Thyroid gland (tissue), 4 donors: Measurements from ENCODE around the gene ATP5F1D. TPM values are rescaled to one million over a fixed set of nuclear protein-coding genes. Genes with fewer than 3 reads are reported as not detected.

Experiments used
- DNase-seq, 2 donors: peaks; one replicate each; pipeline ENCODE4 v3.0.0-alpha.2; 2019
- H3K27ac ChIP-seq, 3 donors: fragments of 200-600 bp; sonication (generic); 1 replicate in 2 of 3; 2 replicates in 1 of 3; pipeline ENCODE4 v1.5.1; 2016 to 2019; ENCODE audit warnings: mild to moderate bottlenecking in 1 of 3, moderate library complexity in 1 of 3
- H3K27me3 ChIP-seq: fragments of 200-600 bp; sonication (generic); one replicate; pipeline ENCODE4 v1.5.1; 2019
- H3K36me3 ChIP-seq, 2 donors: fragments of 200-600 bp; sonication (generic); one replicate each; pipeline ENCODE4 v1.5.1; 2016 to 2019
- H3K4me1 ChIP-seq, 2 donors: fragments of 200-600 bp; sonication (generic); one replicate each; pipeline ENCODE4 v1.5.1; 2017 to 2019
- H3K4me3 ChIP-seq, 3 donors: fragments of 200-600 bp; sonication (generic); replicated peaks in 1 of 3; 1 replicate in 2 of 3; 2 replicates in 1 of 3; pipeline ENCODE4 v1.5.1; 2016; ENCODE audit warnings: mild to moderate bottlenecking in 1 of 3
- H3K9me3 ChIP-seq: fragments of 200-600 bp; sonication (generic); one replicate; pipeline ENCODE4 v1.5.1; 2017
- POLR2A ChIP-seq, 2 donors: fragments of 450-650 bp; IDR thresholded peaks; one replicate each; pipeline ENCODE4 v1.6.1; 2017; ENCODE audit warnings: antibody characterized with exemption in 2 of 2, mild to moderate bottlenecking in 2 of 2, moderate library complexity in 1 of 2
- WGBS, 2 donors: methylation state at CpG; one replicate each; pipeline ENCODE4 v1.1.5; 2017; 5-methylcytosine and 5-hydroxymethylcytosine counted together
- intact Hi-C: fragments of 100-400 bp; cut with DNase I; formaldehyde crosslinking; loops from one replicate; pipeline ENCODE4 v1.15.1; 2023
- total RNA-seq, 4 donors: library from RNA; depleted of rRNA; stranded (reverse); fragments of >200 nt; gene quantifications; one replicate each; pipeline ENCODE4 v1.2.3, GENCODE V29; 2016
- TF ChIP-seq, protein P1 (sequence below), 6 experiments: fragments of 200-600 bp in 3 of 6; fragments of 450-650 bp in 3 of 6; sonication (generic) in 3 of 6; IDR thresholded peaks; one replicate each; pipeline ENCODE4 v1.5.1; 2016 to 2019; ENCODE audit warnings: antibody characterized with exemption in 6 of 6, mild to moderate bottlenecking in 2 of 6, inconsistent platforms in 1 of 6, moderate library complexity in 1 of 6

The ATP5F1D gene
- total RNA-seq, 4 donors from 2014 or later = 39.2 to 182 (median 83.0) TPM

DNA sequence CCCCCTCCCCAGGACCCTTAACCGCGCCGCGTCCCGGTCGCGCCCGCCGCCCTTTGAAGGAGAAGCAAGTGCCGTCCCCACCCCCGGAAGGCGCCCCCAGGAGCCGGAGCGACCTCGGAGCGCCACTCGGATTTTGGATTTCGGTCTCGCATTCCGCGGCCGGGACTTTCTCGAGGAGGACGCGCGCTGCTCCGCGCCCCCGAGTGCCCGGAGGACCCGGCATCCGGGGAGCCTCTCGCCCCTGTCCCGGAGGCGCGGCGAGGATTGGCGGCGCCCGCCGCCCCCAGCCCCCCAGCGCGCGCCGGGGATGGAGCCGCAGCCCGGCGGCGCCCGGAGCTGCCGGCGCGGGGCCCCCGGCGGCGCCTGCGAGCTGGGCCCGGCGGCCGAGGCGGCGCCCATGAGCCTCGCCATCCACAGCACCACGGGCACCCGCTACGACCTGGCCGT lies 8.5 kb downstream of the ATP5F1D start:
- TF ChIP-seq, protein P1, sequence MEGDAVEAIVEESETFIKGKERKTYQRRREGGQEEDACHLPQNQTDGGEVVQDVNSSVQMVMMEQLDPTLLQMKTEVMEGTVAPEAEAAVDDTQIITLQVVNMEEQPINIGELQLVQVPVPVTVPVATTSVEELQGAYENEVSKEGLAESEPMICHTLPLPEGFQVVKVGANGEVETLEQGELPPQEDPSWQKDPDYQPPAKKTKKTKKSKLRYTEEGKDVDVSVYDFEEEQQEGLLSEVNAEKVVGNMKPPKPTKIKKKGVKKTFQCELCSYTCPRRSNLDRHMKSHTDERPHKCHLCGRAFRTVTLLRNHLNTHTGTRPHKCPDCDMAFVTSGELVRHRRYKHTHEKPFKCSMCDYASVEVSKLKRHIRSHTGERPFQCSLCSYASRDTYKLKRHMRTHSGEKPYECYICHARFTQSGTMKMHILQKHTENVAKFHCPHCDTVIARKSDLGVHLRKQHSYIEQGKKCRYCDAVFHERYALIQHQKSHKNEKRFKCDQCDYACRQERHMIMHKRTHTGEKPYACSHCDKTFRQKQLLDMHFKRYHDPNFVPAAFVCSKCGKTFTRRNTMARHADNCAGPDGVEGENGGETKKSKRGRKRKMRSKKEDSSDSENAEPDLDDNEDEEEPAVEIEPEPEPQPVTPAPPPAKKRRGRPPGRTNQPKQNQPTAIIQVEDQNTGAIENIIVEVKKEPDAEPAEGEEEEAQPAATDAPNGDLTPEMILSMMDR (IDR thresholded peaks at IDR 0.05) = no peak
- no peak for TF ChIP-seq POLR2A (IDR thresholded peaks at IDR 0.05)
- intact Hi-C loops = no loop called here
- H3K27ac ChIP-seq = peak overlapping the region; percentile 87 to 99 (median 98)
- peak overlapping the region; percentile 58 to 83 (median 59) for H3K4me3 ChIP-seq
- peaks cover 29 to 30% of the 10 kb centered on the region in 2 donors for H3K36me3 ChIP-seq
- no peak for DNase-seq
- no peaks in the 10 kb centered on the region for H3K27me3 ChIP-seq
- no peaks in the 10 kb centered on the region for H3K9me3 ChIP-seq
- peaks cover 59 to 74% of the 10 kb centered on the region in 2 donors for H3K4me1 ChIP-seq
- WGBS, 2 donors = no CpG with 5 or more reads among the region's 67 CpGs

DNA sequence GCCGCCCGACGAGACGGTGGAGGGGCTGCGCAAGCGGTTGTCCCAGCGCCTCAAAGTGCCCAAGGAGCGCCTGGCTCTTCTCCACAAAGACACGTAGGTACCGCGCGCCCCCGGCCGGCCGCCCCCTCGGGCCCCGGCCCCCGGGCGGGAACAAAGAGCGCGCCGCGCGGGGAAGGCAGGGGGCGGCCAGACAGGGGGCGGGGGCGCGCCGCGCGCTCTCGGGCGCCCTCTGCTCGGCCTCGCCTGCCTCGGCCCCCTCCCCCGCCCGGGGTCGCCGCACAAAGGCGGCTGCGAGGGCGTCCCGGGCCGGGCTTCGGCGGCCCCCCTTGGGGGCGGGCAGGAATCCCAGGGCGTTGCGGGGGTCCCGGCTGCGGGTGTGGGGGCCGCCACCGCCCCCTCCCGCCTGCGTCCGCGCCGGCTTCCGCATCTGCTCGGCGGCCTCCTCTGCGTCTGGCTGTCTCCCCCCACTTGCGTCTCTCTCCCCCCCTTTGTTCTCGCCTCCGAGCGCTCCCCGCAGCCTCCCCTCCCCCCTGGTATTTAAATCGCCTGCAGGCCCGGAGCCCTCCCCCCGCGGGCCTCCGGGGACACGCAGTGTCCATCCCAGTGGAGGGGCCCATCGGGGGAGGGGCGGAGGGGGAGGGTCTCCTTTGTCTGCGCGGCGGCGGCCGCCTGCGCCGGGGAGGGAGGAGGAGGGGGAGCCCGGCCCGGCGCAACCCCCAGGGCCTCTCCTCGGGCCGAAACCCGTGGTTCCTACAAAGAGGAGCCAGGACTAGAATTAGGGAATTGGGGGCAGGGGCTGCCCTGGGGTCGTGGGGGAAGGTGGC lies 9.1 kb downstream of the ATP5F1D start:
- 1 to 5% methylated on average over 17 to 18 of the region's 90 CpGs for WGBS, 2 donors
- H3K27me3 ChIP-seq = no peaks in the 10 kb centered on the region
- H3K27ac ChIP-seq = peak overlapping the region; percentile 84 to 99 (median 98)
- peak; percentile 57 to 58 for DNase-seq
- TF ChIP-seq, protein P1 (IDR thresholded peaks at IDR 0.05) = no peak
- TF ChIP-seq POLR2A (IDR thresholded peaks at IDR 0.05) = no peak
- peaks cover 36 to 37% of the 10 kb centered on the region in 2 donors for H3K36me3 ChIP-seq
- H3K4me1 ChIP-seq = peaks cover 53 to 74% of the 10 kb centered on the region in 2 donors
- H3K9me3 ChIP-seq = no peaks in the 10 kb centered on the region
- intact Hi-C loops = no loop called here
- H3K4me3 ChIP-seq = peak overlapping the region in 2 of 3 donors; percentile 60 to 83

DNA sequence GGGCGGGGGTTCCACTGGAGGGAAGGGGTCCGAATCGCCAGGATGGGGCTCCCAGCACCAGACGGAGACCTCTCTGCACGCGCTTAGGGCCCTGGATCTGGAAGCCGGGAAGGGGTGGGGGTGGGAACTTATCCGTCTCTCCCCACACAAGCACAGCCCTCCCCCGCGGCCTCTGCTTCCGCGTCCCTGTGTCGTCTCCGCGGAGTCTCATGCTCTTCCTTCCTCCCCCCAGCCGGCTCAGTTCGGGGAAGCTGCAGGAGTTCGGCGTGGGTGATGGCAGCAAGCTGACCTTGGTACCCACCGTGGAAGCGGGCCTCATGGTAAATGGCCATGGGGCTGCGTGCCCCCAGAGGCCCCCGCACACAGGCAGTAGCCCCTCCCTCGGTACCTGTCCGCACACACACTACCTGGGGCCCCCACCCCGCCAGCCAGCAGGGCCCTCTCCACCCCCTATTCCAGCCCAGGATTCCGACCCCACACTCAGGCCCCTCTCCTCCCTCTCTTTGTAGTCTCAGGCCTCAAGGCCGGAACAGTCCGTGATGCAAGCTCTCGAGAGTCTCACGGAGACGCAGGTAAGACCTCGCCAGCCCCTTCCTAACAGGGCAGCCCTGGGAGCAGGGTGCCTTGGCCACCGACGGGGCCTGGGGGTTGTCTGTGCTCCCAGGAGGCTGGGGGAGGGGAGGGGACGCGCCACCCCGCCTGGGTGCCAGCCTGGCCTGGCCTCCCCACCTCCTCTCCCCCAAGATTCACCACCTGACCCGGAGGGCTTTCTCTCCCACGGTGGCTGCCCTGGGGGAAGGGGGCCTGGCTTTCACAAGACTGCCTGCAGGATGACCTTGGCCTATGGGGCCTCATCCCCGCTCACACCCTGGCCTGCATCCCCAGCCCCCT lies 10.0 kb downstream of the ATP5F1D start:
- Histone ChIP-seq H3K9me3 (no peaks in the 10 kb centered on the region), H3K27ac (peak overlapping the region; percentile 84 to 99 (median 98)), H3K4me1 (peaks cover 47 to 69% of the 10 kb centered on the region in 2 donors), H3K36me3 (peaks cover 43 to 46% of the 10 kb centered on the region in 2 donors), H3K27me3 (no peaks in the 10 kb centered on the region), H3K4me3 (peak overlapping the region; percentile 15 to 83 (median 60))
- intact Hi-C loops = no loop called here
- TF ChIP-seq, protein P1 (IDR thresholded peaks at IDR 0.05) = no peak
- TF ChIP-seq POLR2A (IDR thresholded peaks at IDR 0.05) = no peak
- 17 to 20% methylated on average over 31 to 36 of the region's 41 CpGs for WGBS, 2 donors
- peak; percentile 61 to 65 for DNase-seq

DNA sequence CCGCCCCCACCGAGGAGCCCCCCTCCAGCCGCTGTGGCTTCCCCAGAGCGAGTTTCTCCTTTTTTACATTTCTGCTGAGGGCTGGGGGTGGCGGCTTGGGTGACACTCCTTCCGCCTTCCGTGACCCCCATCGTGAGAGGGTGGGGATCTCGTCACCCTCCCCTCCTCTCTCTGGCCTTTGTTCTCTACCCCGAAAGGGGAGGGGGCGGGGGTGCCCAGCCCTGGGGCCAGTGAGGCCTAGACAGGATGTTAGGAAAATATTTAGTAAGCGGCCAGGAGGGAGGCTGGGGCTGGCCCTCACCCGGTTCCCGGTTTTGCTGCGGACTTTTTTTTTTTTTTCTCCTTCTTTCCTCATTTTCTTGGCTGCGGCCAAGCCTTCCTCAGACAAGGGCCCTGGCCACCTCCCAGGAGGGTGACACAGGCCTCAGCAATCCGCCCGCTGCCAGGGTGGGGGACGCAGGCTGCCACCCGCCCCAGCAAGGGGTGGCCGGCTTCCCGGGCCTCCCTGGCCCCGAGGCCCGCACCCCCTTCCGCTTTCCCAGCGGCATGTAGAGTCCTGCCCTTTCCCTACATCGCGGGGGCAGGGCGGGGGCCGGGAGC lies 10.8 kb downstream of the ATP5F1D start:
- Histone ChIP-seq H3K27ac (peak overlapping the region; percentile 84 to 99 (median 98)), H3K27me3 (no peaks in the 10 kb centered on the region), H3K4me3 (peak overlapping the region in 1 of 3 donors; percentile 83), H3K9me3 (no peaks in the 10 kb centered on the region), H3K36me3 (peaks cover 51 to 53% of the 10 kb centered on the region in 2 donors), H3K4me1 (peaks cover 44 to 65% of the 10 kb centered on the region in 2 donors)
- peak in 1 of 2 donors; percentile 26 for TF ChIP-seq POLR2A (IDR thresholded peaks at IDR 0.05)
- TF ChIP-seq, protein P1 (IDR thresholded peaks at IDR 0.05) = no peak
- peak; percentile 96 to 97 for DNase-seq
- intact Hi-C loops = no loop called here
- 2 to 3% methylated on average over 27 to 30 of the region's 30 CpGs for WGBS, 2 donors
